ENCODE results near the gene TGIF1. TPM values are rescaled to one million over a fixed set of nuclear protein-coding genes. Genes with fewer than 3 reads are reported as not detected.

Gene TGIF1
- polyA plus RNA-seq, 1 donor from 2014 or later: 3.6 TPM

- Histone ChIP-seq H3K27ac (ENCODE audit: low read length) (no peak overlapping the region), H3F3A (ENCODE audit: insufficient read depth, low read length, poor library complexity, severe bottlenecking) (no peaks in the 10 kb centered on the region), H3K4me3 (ENCODE audit: low read length) (no peak overlapping the region), H3K79me2 (replicated peaks; ENCODE audit: insufficient read depth, low read length) (no peaks in the 10 kb centered on the region), H3K36me3 (ENCODE audit: insufficient read depth, low read length) (no peaks in the 10 kb centered on the region), H3K9me3 (ENCODE audit: low read length) (no peaks in the 10 kb centered on the region), H3K9ac (ENCODE audit: low read length) (no peak overlapping the region), H3K27me3 (ENCODE audit: insufficient read depth, low read depth, low read length) (no peaks in the 10 kb centered on the region), H3K9me2 (ENCODE audit: insufficient read depth, low read length) (no peaks in the 10 kb centered on the region), H3K4me2 (ENCODE audit: low read length) (no peak overlapping the region), H4K20me1 (ENCODE audit: insufficient read depth) (no peaks in the 10 kb centered on the region), H2AFZ (ENCODE audit: low read depth, low read length) (no peak overlapping the region)
- TF ChIP-seq RAD21 (conservative IDR thresholded peaks at IDR 0.05) (no peak), POLR2AphosphoS5 (IDR thresholded peaks at IDR 0.05) (no peak), CTCF (IDR thresholded peaks at IDR 0.05; ENCODE audit: poor library complexity, severe bottlenecking) (no peak)
Observed at GRCh38 chr18:3420919-3421279, 29.1 kb upstream of the TGIF1 start.

- Histone ChIP-seq H3K9me2 (ENCODE audit: insufficient read depth, low read length) (no peaks in the 10 kb centered on the region), H3K79me2 (replicated peaks; ENCODE audit: insufficient read depth, low read length) (no peaks in the 10 kb centered on the region), H3K9ac (ENCODE audit: low read length) (no peak overlapping the region), H3F3A (ENCODE audit: insufficient read depth, low read length, poor library complexity, severe bottlenecking) (no peaks in the 10 kb centered on the region), H3K4me2 (ENCODE audit: low read length) (no peak overlapping the region), H3K4me3 (ENCODE audit: low read length) (no peak overlapping the region), H4K20me1 (ENCODE audit: insufficient read depth) (no peaks in the 10 kb centered on the region), H3K36me3 (ENCODE audit: insufficient read depth, low read length) (no peaks in the 10 kb centered on the region), H3K9me3 (ENCODE audit: low read length) (no peaks in the 10 kb centered on the region), H3K27ac (ENCODE audit: low read length) (no peak overlapping the region), H2AFZ (ENCODE audit: low read depth, low read length) (no peak overlapping the region), H3K27me3 (ENCODE audit: insufficient read depth, low read depth, low read length) (no peaks in the 10 kb centered on the region)
- TF ChIP-seq RAD21 (conservative IDR thresholded peaks at IDR 0.05) (no peak), EP300 (conservative IDR thresholded peaks at IDR 0.05; ENCODE audit: poor library complexity, severe bottlenecking) (no peak), EZH2 (IDR thresholded peaks at IDR 0.05; ENCODE audit: borderline replicate concordance, insufficient read depth, low read length, poor library complexity, severe bottlenecking) (no peak), POLR2AphosphoS5 (IDR thresholded peaks at IDR 0.05) (no peak), REST (IDR thresholded peaks at IDR 0.05; ENCODE audit: borderline replicate concordance) (no peak), TAF1 (IDR thresholded peaks at IDR 0.05; ENCODE audit: low read depth) (no peak), SMC3 (conservative IDR thresholded peaks at IDR 0.05; ENCODE audit: poor library complexity) (no peak), CTCF (IDR thresholded peaks at IDR 0.05; ENCODE audit: poor library complexity, severe bottlenecking) (no peak), MXI1 (conservative IDR thresholded peaks at IDR 0.05; ENCODE audit: poor library complexity, severe bottlenecking) (no peak)
Observed at GRCh38 chr18:3422905-3423304, 27.1 kb upstream of the TGIF1 start.

All from neural cell (in vitro differentiated cells).